Renal pelvis (tissue), 4 donors: ENCODE data around the gene WSCD2. TPM values are rescaled to one million over a fixed set of nuclear protein-coding genes. Genes with fewer than 3 reads are reported as not detected.

Source experiments
- DNase-seq: peaks from one replicate; pipeline ENCODE4 v3.0.0-alpha.2; 2013
- polyA plus RNA-seq, 3 donors: library from polyadenylated mRNA; unstranded; fragments of 120-200 nt; gene quantifications; one replicate each; pipeline ENCODE4 v1.2.1, GENCODE V29; 2013; ENCODE audit not compliant: insufficient read length in 3 of 3

Gene WSCD2
- polyA plus RNA-seq, 3 donors: 9.0 to 13.4 (median 9.1) TPM

DNA sequence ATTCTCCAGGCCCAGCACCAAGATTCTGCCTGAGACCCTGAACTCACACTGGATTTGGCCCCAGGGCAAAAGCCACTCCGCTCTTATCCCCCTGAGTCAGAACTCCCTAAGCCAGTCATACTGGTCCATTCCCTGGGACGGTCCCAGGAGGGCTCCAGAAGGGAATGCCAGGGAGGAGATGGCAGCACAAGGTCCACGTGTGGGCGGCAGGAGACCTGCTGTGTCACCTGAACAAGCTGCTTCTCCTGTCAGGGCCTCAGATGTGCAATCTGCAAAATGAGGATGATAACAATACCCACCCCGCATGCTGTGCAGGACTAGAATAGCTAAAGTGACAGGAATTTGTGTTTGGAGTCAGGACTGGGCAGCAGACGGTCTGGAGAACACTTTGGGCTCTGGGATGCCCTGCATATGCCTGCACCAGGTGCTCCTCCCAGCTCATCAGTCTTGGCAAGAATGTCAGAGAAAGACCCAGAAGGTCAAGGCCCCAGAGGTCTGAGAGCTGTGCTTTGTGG, 169.7 kb downstream of the WSCD2 start:
- DNase-seq: no peak

DNA sequence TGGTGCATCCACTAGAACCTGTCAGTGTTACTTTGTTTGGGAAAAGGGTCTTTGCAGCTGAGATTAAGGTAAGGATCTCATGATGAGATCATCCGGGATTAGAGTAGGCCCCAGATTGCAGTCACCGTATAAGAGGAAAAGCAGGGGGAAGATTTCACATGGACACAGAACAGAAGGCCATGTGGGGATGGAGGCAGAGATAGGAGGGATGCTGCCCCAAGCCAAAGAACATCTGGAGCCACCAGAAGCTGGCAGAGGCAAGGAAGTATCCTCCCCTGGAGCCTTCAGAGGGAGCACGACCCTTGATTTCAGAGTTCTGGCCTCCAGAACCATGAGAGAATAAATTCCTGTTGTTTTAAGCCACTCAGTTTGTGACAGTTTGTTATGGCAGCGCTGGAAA, 170.4 kb downstream of the WSCD2 start:
- no peak for DNase-seq

Other genes starting within 250 kb of the WSCD2 start
- gene CMKLR1, start 210.0 kb downstream of the WSCD2 start, polyA plus RNA-seq: 1 to 10 TPM; 3.3 to 5.8 (median 4.3) TPM